Activated B cell treated with CpG ODN at 0.5 μM for 24 hours (primary cell): Measurements from ENCODE around the gene HACD1. TPM values are rescaled to one million over a fixed set of nuclear protein-coding genes. Genes with fewer than 3 reads are reported as not detected.
"Not testable (repeated sequence)": the region's sequence is repeated elsewhere in the genome, so short reads cannot be mapped to it uniquely, and the experiment has no call there.

Source experiments
- ATAC-seq: fragments of 200-7000 bp; cut with Tn5 transposase; one replicate; pipeline ENCODE4 v1.10.0; 2021; ENCODE audit warnings: low read depth, mild to moderate bottlenecking, moderate library complexity
- CTCF ChIA-PET: fragments of 350-600 bp; sonication (Branson Sonifier 250); formaldehyde crosslinking; loops from one replicate; lab custom pipeline; 2021; ENCODE audit warnings: antibody characterized with exemption; lab: Charles Lee
- POLR2A ChIA-PET: fragments of 350-600 bp; sonication (Branson Sonifier 250); formaldehyde crosslinking; loops from one replicate; lab custom pipeline; 2021; ENCODE audit warnings: antibody characterized with exemption; lab: Charles Lee
- DNase-seq: peaks from one replicate; pipeline ENCODE4 v3.0.0; 2022
- H3K27ac Mint-ChIP-seq: one replicate; pipeline ENCODE4 v1.8.0; 2020; ENCODE audit warnings: mixed read lengths
- H3K27me3 Mint-ChIP-seq: one replicate; pipeline ENCODE4 v1.8.0; 2021; ENCODE audit warnings: mixed read lengths
- H3K36me3 Mint-ChIP-seq: one replicate; pipeline ENCODE4 v1.8.0; 2021; ENCODE audit warnings: low read depth, mixed read lengths
- H3K4me1 Mint-ChIP-seq: one replicate; pipeline ENCODE4 v1.8.0; 2021; ENCODE audit warnings: mixed read lengths
- H3K4me3 Mint-ChIP-seq: one replicate; pipeline ENCODE4 v1.8.0; 2020; ENCODE audit warnings: mild to moderate bottlenecking, mixed read lengths
- H3K9me3 Mint-ChIP-seq: one replicate; pipeline ENCODE4 v1.8.0; 2020; ENCODE audit warnings: mixed read lengths
- CTCF ChIP-seq: fragments of 200-600 bp; IDR thresholded peaks from one replicate; pipeline ENCODE4 v1.8.0; 2022; ENCODE audit warnings: antibody characterized with exemption, mild to moderate bottlenecking
- intact Hi-C: fragments of 100-400 bp; cut with micrococcal nuclease; formaldehyde crosslinking; loops from one replicate; pipeline ENCODE4 v1.15.1; 2024
- total RNA-seq: library from RNA; stranded (reverse); gene quantifications from 2 replicates; pipeline ENCODE4 v1.2.3, GENCODE V29; 2022

The HACD1 gene
- total RNA-seq, 1 donor from 2014 or later, result 1.8 TPM

- ATAC-seq (no peak), DNase-seq (no peak)
- intact Hi-C loops, result no loop called here
- ChIA-PET CTCF (no interaction called here), POLR2A (no interaction called here)
- TF ChIP-seq CTCF, result no peak
- H3K36me3 Mint-ChIP-seq, result peaks cover 14% of the 10 kb centered on the region
- H3K9me3 Mint-ChIP-seq, result peaks cover 2% of the 10 kb centered on the region
- no peak overlapping the region for H3K27ac Mint-ChIP-seq
- no peaks in the 10 kb centered on the region for H3K27me3 Mint-ChIP-seq
- H3K4me1 Mint-ChIP-seq, result peaks cover 23% of the 10 kb centered on the region
- H3K4me3 Mint-ChIP-seq, result no peak overlapping the region
Measured at GRCh38 chr10:17640331-17640816, 23.2 kb upstream of the HACD1 start.

GRCh38 chr10:17637869-17638268, 20.7 kb upstream of the HACD1 start:
- TF ChIP-seq CTCF, result no peak
- no peak overlapping the region for H3K4me3 Mint-ChIP-seq
- no peaks in the 10 kb centered on the region for H3K27me3 Mint-ChIP-seq
- peaks cover 6% of the 10 kb centered on the region for H3K4me1 Mint-ChIP-seq
- H3K27ac Mint-ChIP-seq, result no peak overlapping the region
- POLR2A ChIA-PET, result no interaction called here
- peaks cover 2% of the 10 kb centered on the region for H3K9me3 Mint-ChIP-seq
- DNase-seq, result no peak
- intact Hi-C loops, result no loop called here
- no peaks in the 10 kb centered on the region for H3K36me3 Mint-ChIP-seq
- no peak for ATAC-seq
- CTCF ChIA-PET, result interaction anchor here (0.6 kb wide), 1 partner anchor 32 kb away, joined by 3 read pairs; no protein-coding TSS in a partner anchor

- no peaks in the 10 kb centered on the region for H3K36me3 Mint-ChIP-seq
- intact Hi-C loops, result no loop called here
- ATAC-seq, result no peak
- no peak for DNase-seq
- H3K9me3 Mint-ChIP-seq, result no peaks in the 10 kb centered on the region
- ChIA-PET POLR2A (interaction anchor here (0.6 kb wide), 1 partner anchor 17 kb away, joined by 5 read pairs; no protein-coding TSS in a partner anchor), CTCF (no interaction called here)
- no peaks in the 10 kb centered on the region for H3K27me3 Mint-ChIP-seq
- no peak overlapping the region for H3K27ac Mint-ChIP-seq
- TF ChIP-seq CTCF, result no peak
- H3K4me3 Mint-ChIP-seq, result no peak overlapping the region
- peaks cover 4% of the 10 kb centered on the region for H3K4me1 Mint-ChIP-seq
Measured at GRCh38 chr10:17633353-17633752, 16.2 kb upstream of the HACD1 start.

- ATAC-seq, CTCF ChIA-PET, H3K4me1 Mint-ChIP-seq, H3K27me3 Mint-ChIP-seq, H3K4me3 Mint-ChIP-seq, H3K27ac Mint-ChIP-seq, H3K36me3 Mint-ChIP-seq, DNase-seq, intact Hi-C loops, H3K9me3 Mint-ChIP-seq: not testable (repeated sequence)
- POLR2A ChIA-PET, result interaction anchor here (0.6 kb wide), 2 partner anchors 16 to 27 kb away, joined by 3 to 5 read pairs; no protein-coding TSS in a partner anchor
Measured at GRCh38 chr10:17632590-17632989, 15.4 kb upstream of the HACD1 start.

- ATAC-seq, result no peak
- H3K27ac Mint-ChIP-seq, result no peak overlapping the region
- peaks cover 7% of the 10 kb centered on the region for H3K27me3 Mint-ChIP-seq
- H3K36me3 Mint-ChIP-seq, result no peaks in the 10 kb centered on the region
- POLR2A ChIA-PET, result no interaction called here
- intact Hi-C loops, result no loop called here
- H3K9me3 Mint-ChIP-seq, result peaks cover 2% of the 10 kb centered on the region
- CTCF ChIA-PET, result interaction anchor here (0.6 kb wide), 1 partner anchor 18 kb away, joined by 3 read pairs; no protein-coding TSS in a partner anchor
- no peaks in the 10 kb centered on the region for H3K4me1 Mint-ChIP-seq
- no peak for DNase-seq
- H3K4me3 Mint-ChIP-seq, result no peak overlapping the region
- no peak for TF ChIP-seq CTCF
Measured at GRCh38 chr10:17626656-17627055, 9.5 kb upstream of the HACD1 start.

- Mint-ChIP-seq H3K36me3 (no peaks in the 10 kb centered on the region), H3K4me1 (no peaks in the 10 kb centered on the region), H3K4me3 (no peak overlapping the region), H3K9me3 (peaks cover 2% of the 10 kb centered on the region), H3K27ac (no peak overlapping the region), H3K27me3 (peaks cover 7% of the 10 kb centered on the region)
- ChIA-PET POLR2A (no interaction called here), CTCF (no interaction called here)
- intact Hi-C loops, result no loop called here
- TF ChIP-seq CTCF, result no peak
- DNase-seq, result no peak
- no peak for ATAC-seq
Measured at GRCh38 chr10:17624996-17625395, 7.8 kb upstream of the HACD1 start.
